Measurements from ENCODE around the gene TCF3.

DNA sequence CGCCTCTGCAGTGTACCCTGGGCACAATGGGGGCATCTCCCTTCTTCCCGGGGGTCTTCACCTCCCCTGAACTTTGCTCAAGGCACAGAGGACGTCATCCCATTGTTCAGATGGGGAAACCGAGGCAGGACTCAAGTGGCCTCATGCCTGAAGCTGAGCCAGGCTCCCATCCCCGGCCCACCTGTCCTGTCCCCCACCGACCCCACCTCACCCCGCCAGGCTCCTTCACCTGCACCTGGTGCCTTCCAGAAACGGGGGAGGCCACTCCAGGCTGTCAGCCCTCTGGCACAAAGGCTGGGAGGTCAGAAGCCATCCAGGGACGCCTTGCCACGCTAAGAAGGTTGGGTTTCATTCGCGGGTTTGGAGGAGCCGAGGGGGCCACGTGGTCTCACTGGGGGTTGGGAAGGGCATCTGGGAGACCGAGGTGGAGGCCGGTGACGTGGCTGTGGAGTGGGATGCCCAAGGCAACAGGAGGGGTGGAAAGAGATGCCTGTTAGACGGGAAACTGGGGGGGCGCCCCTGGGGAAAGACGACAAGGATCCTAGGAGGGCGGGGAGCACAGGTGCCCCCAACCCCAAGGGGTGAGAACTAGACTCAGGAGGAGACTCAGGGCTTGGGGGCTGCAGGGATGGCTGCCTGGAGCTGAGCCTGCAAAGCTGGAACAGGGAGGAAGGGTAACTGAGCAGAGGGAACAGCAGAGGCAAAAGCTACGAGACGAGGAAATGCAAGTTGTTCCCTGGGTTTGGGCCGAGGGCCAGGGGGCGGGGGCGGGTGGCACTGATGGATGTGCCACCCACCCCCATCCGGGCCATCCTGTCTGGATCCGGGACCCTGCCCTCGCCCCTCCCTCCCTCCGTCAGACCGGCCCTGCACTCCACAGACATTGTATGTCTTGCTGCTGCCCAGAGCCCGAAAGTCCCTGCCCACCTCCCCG, 6.0 kb upstream of the TCF3 start:
- TF ChIP-seq, protein P1, sequence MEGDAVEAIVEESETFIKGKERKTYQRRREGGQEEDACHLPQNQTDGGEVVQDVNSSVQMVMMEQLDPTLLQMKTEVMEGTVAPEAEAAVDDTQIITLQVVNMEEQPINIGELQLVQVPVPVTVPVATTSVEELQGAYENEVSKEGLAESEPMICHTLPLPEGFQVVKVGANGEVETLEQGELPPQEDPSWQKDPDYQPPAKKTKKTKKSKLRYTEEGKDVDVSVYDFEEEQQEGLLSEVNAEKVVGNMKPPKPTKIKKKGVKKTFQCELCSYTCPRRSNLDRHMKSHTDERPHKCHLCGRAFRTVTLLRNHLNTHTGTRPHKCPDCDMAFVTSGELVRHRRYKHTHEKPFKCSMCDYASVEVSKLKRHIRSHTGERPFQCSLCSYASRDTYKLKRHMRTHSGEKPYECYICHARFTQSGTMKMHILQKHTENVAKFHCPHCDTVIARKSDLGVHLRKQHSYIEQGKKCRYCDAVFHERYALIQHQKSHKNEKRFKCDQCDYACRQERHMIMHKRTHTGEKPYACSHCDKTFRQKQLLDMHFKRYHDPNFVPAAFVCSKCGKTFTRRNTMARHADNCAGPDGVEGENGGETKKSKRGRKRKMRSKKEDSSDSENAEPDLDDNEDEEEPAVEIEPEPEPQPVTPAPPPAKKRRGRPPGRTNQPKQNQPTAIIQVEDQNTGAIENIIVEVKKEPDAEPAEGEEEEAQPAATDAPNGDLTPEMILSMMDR (IDR thresholded peaks at IDR 0.05), result no peak
- no peak for TF ChIP-seq POLR2A (IDR thresholded peaks at IDR 0.05)
